ENCODE data around the gene OR10A4. TPM values are rescaled to one million over a fixed set of nuclear protein-coding genes. Genes with fewer than 3 reads are reported as not detected.

Gene OR10A4, protein sequence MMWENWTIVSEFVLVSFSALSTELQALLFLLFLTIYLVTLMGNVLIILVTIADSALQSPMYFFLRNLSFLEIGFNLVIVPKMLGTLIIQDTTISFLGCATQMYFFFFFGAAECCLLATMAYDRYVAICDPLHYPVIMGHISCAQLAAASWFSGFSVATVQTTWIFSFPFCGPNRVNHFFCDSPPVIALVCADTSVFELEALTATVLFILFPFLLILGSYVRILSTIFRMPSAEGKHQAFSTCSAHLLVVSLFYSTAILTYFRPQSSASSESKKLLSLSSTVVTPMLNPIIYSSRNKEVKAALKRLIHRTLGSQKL
- not detected for total RNA-seq

DNA sequence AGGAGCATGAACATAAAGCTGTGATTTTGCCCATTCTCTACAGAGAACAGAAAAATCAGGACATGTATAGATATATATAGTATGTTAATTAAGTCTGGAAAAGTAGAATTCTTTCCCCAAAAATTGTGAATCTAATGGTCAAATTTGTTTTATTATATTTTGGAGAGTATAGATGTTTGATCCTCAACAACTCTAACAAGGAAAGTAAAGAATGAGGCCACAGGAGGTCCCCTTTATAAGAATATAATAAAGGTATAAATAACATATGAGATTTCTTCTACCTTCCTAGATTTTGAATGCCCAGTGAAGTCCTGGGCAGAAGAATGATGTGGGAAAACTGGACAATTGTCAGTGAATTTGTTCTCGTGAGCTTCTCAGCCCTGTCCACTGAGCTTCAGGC lies at the start of gene OR10A4:
TSS of gene OR10A4 (plus strand) at position 301 of the 400 bp plus-strand sequence. CDS start at position 324, 23 bp downstream.
- Histone ChIP-seq H3K27me3 (no peaks in the 10 kb centered on the region), H3K4me3 (no peak within 1 kb of the TSS), H3K4me1 (no peaks in the 10 kb centered on the region), H3K36me3 (no peaks in the 10 kb centered on the region), H3K9me3 (no peaks in the 10 kb centered on the region), H3K27ac (no peak within 1 kb of the TSS)
- intact Hi-C loops (cut with DNase I) = no loop called here
- TF ChIP-seq, protein P1, sequence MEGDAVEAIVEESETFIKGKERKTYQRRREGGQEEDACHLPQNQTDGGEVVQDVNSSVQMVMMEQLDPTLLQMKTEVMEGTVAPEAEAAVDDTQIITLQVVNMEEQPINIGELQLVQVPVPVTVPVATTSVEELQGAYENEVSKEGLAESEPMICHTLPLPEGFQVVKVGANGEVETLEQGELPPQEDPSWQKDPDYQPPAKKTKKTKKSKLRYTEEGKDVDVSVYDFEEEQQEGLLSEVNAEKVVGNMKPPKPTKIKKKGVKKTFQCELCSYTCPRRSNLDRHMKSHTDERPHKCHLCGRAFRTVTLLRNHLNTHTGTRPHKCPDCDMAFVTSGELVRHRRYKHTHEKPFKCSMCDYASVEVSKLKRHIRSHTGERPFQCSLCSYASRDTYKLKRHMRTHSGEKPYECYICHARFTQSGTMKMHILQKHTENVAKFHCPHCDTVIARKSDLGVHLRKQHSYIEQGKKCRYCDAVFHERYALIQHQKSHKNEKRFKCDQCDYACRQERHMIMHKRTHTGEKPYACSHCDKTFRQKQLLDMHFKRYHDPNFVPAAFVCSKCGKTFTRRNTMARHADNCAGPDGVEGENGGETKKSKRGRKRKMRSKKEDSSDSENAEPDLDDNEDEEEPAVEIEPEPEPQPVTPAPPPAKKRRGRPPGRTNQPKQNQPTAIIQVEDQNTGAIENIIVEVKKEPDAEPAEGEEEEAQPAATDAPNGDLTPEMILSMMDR (IDR thresholded peaks at IDR 0.05) = no peak
- no peak for DNase-seq (ENCODE audit: low spot score in 2 of 2)

DNA sequence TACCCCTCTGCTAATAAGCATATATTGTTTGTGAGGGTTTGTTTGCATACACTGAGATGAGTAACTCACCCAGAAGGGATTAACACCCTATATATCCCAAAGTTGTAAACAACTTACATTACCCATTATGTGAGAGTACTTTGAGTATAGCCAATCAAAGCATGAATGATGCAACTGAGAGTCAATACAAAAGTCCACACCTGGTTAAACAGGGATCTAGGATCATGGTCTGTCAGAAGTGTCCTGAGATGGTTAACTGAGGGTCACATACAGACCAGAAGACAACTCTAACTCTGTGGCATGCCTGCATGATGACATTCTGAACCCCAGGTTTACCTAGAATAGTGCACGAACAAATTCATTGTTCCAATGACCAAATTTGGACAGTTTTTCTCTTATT lies 48.3 kb upstream of the OR10A4 start:
- Histone ChIP-seq H3K4me1 (no peaks in the 10 kb centered on the region), H3K27me3 (no peaks in the 10 kb centered on the region), H3K36me3 (no peaks in the 10 kb centered on the region), H3K9me3 (no peaks in the 10 kb centered on the region), H3K27ac (no peak overlapping the region), H3K4me3 (no peak overlapping the region)
- no peak for DNase-seq (ENCODE audit: low spot score in 2 of 2)
- intact Hi-C loops (cut with DNase I) = no loop called here
- TF ChIP-seq, protein P1 (IDR thresholded peaks at IDR 0.05) = no peak

DNA sequence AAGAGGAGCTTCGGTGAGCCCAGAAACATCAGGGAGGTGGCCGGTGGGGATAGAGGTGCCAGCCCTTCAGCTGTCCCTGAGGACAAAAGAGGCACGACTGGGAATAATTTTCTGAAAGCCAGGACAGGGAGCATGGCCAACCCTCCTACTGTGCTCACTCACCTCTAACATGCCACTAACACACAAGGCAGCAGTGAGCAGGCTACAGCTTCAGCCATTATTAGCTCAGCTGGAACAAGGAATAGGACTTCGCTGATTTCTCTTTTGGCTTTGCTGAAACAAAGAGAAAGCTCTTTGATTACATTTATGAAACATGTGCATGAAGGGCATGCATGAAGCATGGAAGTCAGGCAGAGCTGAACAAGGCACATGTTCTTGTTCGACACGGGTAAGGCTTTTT lies 43.1 kb upstream of the OR10A4 start:
- Histone ChIP-seq H3K36me3 (no peaks in the 10 kb centered on the region), H3K4me3 (no peak overlapping the region), H3K27me3 (no peaks in the 10 kb centered on the region), H3K9me3 (no peaks in the 10 kb centered on the region), H3K27ac (no peak overlapping the region), H3K4me1 (no peaks in the 10 kb centered on the region)
- intact Hi-C loops (cut with DNase I) = no loop called here
- TF ChIP-seq, protein P1 (IDR thresholded peaks at IDR 0.05) = no peak
- no peak for DNase-seq (ENCODE audit: low spot score in 2 of 2)

DNA sequence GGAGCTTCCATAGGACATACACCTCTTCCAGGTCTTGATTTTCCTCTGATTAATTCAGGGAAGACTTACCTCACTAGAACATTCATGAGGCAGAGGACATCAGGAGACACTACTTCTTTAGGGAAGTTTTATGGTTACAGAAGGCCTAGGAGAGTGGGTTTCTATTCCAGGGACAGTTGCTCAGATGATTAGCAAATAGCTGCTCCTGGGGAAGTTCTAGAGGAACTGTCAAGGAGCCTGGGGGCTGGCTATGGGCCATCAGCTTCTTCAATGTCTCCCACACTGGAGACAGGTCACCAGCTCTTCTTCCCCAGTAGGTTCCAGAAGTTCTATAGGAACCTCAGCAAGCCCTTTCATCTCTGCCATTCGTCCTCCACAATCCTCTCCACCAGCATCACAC lies 42.4 kb upstream of the OR10A4 start:
- no peaks in the 10 kb centered on the region for H3K4me1 ChIP-seq
- H3K9me3 ChIP-seq = no peaks in the 10 kb centered on the region
- no peaks in the 10 kb centered on the region for H3K36me3 ChIP-seq
- TF ChIP-seq, protein P1 (IDR thresholded peaks at IDR 0.05) = no peak
- H3K27me3 ChIP-seq = no peaks in the 10 kb centered on the region
- no peak for DNase-seq (ENCODE audit: low spot score in 2 of 2)
- no peak overlapping the region for H3K27ac ChIP-seq
- intact Hi-C loops (cut with DNase I) = no loop called here
- H3K4me3 ChIP-seq = no peak overlapping the region

DNA sequence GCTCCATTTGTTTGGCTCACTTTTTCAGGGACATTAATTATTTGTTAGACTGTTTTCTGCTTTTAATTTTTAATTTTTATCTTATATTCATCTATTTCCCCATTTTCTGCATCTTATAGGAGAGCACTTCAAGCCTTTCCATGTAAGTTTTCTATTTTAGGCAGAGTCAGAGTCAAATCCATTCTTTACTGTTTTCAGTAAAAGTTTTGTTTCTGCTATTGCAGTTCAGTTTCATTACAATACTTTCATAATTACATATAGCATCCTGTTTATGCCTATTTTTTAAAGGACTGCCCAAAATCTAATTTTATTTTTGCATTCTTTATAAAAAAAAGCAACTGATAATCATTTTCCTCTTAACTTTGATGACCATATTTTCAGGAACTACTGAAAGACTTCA lies 34.7 kb upstream of the OR10A4 start:
- DNase-seq (ENCODE audit: low spot score in 2 of 2) = no peak
- Histone ChIP-seq H3K27ac (no peak overlapping the region), H3K27me3 (no peaks in the 10 kb centered on the region), H3K9me3 (no peaks in the 10 kb centered on the region), H3K4me1 (no peaks in the 10 kb centered on the region), H3K36me3 (no peaks in the 10 kb centered on the region), H3K4me3 (no peak overlapping the region)
- TF ChIP-seq, protein P1 (IDR thresholded peaks at IDR 0.05) = no peak
- intact Hi-C loops (cut with DNase I) = no loop called here

Measured in ascending aorta (tissue), 2 donors.